Stimulated activated naive CD8-positive, alpha-beta T cell treated with anti-CD3 and anti-CD28 coated beads, Interleukin-15, amount 100 ng/mL, for 72 hours (primary cell): ENCODE data around the gene SLC2A4RG.

ENCODE experiments used
- ATAC-seq: fragments of 150-1000 bp; cut with Tn5 transposase; 2 replicates; pipeline ENCODE4 v1.10.0; 2021; ENCODE audit warnings: mild to moderate bottlenecking, moderate library complexity
- DNase-seq, 2 donors: peaks; one replicate each; pipeline ENCODE4 v3.0.0; 2021 to 2022
- H3K27ac Mint-ChIP-seq, 2 donors: one replicate each; pipeline ENCODE4 v1.8.0; 2022; ENCODE audit warnings: mild to moderate bottlenecking in 2 of 2, mixed read lengths in 2 of 2, moderate library complexity in 2 of 2
- H3K27me3 Mint-ChIP-seq: one replicate; pipeline ENCODE4 v1.8.0; 2022; ENCODE audit warnings: mixed read lengths
- H3K4me1 Mint-ChIP-seq: one replicate; pipeline ENCODE4 v1.8.0; 2022; ENCODE audit warnings: mild to moderate bottlenecking, mixed read lengths
- H3K4me3 Mint-ChIP-seq, 2 donors: one replicate each; pipeline ENCODE4 v1.8.0; 2022; ENCODE audit warnings: mild to moderate bottlenecking in 2 of 2, mixed read lengths in 2 of 2, moderate library complexity in 1 of 2
- H3K9me3 Mint-ChIP-seq, 2 donors: one replicate each; pipeline ENCODE4 v1.8.0; 2022; ENCODE audit warnings: mixed read lengths in 2 of 2

Gene SLC2A4RG

GRCh38 chr20:63750807-63751470 is 11.4 kb downstream of the SLC2A4RG start:
- peak; percentile 52 to 66 for DNase-seq
- peak; percentile 81 for ATAC-seq
- peaks cover 52% of the 10 kb centered on the region for H3K4me1 Mint-ChIP-seq
- H3K27me3 Mint-ChIP-seq = no peaks in the 10 kb centered on the region
- peak overlapping the region; percentile 86 to 95 for H3K27ac Mint-ChIP-seq
- H3K4me3 Mint-ChIP-seq = peak overlapping the region; percentile 57 to 78
- H3K9me3 Mint-ChIP-seq = no peaks in the 10 kb centered on the region

- ATAC-seq (peak; percentile 29), DNase-seq (no peak)
- H3K27ac Mint-ChIP-seq = peak overlapping the region; percentile 84 to 86
- peak overlapping the region; percentile 57 to 78 for H3K4me3 Mint-ChIP-seq
- H3K4me1 Mint-ChIP-seq = peaks cover 59% of the 10 kb centered on the region
- no peaks in the 10 kb centered on the region for H3K9me3 Mint-ChIP-seq
- no peaks in the 10 kb centered on the region for H3K27me3 Mint-ChIP-seq
Observed at GRCh38 chr20:63751471-63752271, 12.1 kb downstream of the SLC2A4RG start.

GRCh38 chr20:63752411-63753101 is 13.0 kb downstream of the SLC2A4RG start:
- ATAC-seq (no peak), DNase-seq (no peak)
- Mint-ChIP-seq H3K27ac (no peak overlapping the region), H3K27me3 (no peaks in the 10 kb centered on the region), H3K9me3 (no peaks in the 10 kb centered on the region), H3K4me1 (peaks cover 67% of the 10 kb centered on the region), H3K4me3 (peak overlapping the region in 1 of 2 donors; percentile 62)

GRCh38 chr20:63753381-63753780 is 13.8 kb downstream of the SLC2A4RG start:
- DNase-seq (no peak), ATAC-seq (no peak)
- Mint-ChIP-seq H3K4me1 (peaks cover 67% of the 10 kb centered on the region), H3K27ac (no peak overlapping the region), H3K4me3 (no peak overlapping the region), H3K9me3 (no peaks in the 10 kb centered on the region), H3K27me3 (no peaks in the 10 kb centered on the region)

GRCh38 chr20:63754008-63754407 is 14.4 kb downstream of the SLC2A4RG start:
- Mint-ChIP-seq H3K27ac (no peak overlapping the region), H3K9me3 (no peaks in the 10 kb centered on the region), H3K27me3 (no peaks in the 10 kb centered on the region), H3K4me1 (peaks cover 62% of the 10 kb centered on the region), H3K4me3 (no peak overlapping the region)
- DNase-seq (no peak), ATAC-seq (no peak)

- no peaks in the 10 kb centered on the region for H3K27me3 Mint-ChIP-seq
- H3K9me3 Mint-ChIP-seq = no peaks in the 10 kb centered on the region
- peaks cover 42% of the 10 kb centered on the region for H3K4me1 Mint-ChIP-seq
- DNase-seq = no peak
- no peak overlapping the region for H3K4me3 Mint-ChIP-seq
- ATAC-seq = no peak
- H3K27ac Mint-ChIP-seq = no peak overlapping the region
Observed at GRCh38 chr20:63755933-63756647, 16.5 kb downstream of the SLC2A4RG start.

GRCh38 chr20:63756648-63756991 is 17.0 kb downstream of the SLC2A4RG start:
- H3K27me3 Mint-ChIP-seq = no peaks in the 10 kb centered on the region
- no peaks in the 10 kb centered on the region for H3K9me3 Mint-ChIP-seq
- no peak overlapping the region for H3K4me3 Mint-ChIP-seq
- DNase-seq (peak in 1 of 2 donors; percentile 58), ATAC-seq (peak; percentile 92)
- peaks cover 37% of the 10 kb centered on the region for H3K4me1 Mint-ChIP-seq
- no peak overlapping the region for H3K27ac Mint-ChIP-seq

GRCh38 chr20:63758152-63758551 is 18.6 kb downstream of the SLC2A4RG start:
- DNase-seq (no peak), ATAC-seq (no peak)
- peaks cover 30% of the 10 kb centered on the region for H3K4me1 Mint-ChIP-seq
- no peaks in the 10 kb centered on the region for H3K9me3 Mint-ChIP-seq
- H3K4me3 Mint-ChIP-seq = no peak overlapping the region
- H3K27ac Mint-ChIP-seq = no peak overlapping the region
- no peaks in the 10 kb centered on the region for H3K27me3 Mint-ChIP-seq

GRCh38 chr20:63759377-63759901 is 19.9 kb downstream of the SLC2A4RG start:
- H3K4me3 Mint-ChIP-seq = no peak overlapping the region
- no peaks in the 10 kb centered on the region for H3K27me3 Mint-ChIP-seq
- DNase-seq = no peak
- H3K4me1 Mint-ChIP-seq = peaks cover 23% of the 10 kb centered on the region
- H3K27ac Mint-ChIP-seq = peak overlapping the region in 1 of 2 donors; percentile 21
- no peak for ATAC-seq
- no peaks in the 10 kb centered on the region for H3K9me3 Mint-ChIP-seq

GRCh38 chr20:63765082-63765873 is 25.7 kb downstream of the SLC2A4RG start:
- H3K4me1 Mint-ChIP-seq = no peaks in the 10 kb centered on the region
- H3K27ac Mint-ChIP-seq = no peak overlapping the region
- H3K9me3 Mint-ChIP-seq = no peaks in the 10 kb centered on the region
- H3K4me3 Mint-ChIP-seq = no peak overlapping the region
- no peaks in the 10 kb centered on the region for H3K27me3 Mint-ChIP-seq
- ATAC-seq (no peak), DNase-seq (no peak)

GRCh38 chr20:63765902-63766301 is 26.3 kb downstream of the SLC2A4RG start:
- Mint-ChIP-seq H3K9me3 (no peaks in the 10 kb centered on the region), H3K27me3 (no peaks in the 10 kb centered on the region), H3K4me3 (no peak overlapping the region), H3K27ac (no peak overlapping the region), H3K4me1 (no peaks in the 10 kb centered on the region)
- ATAC-seq = no peak
- DNase-seq = no peak

GRCh38 chr20:63766695-63767426 is 27.3 kb downstream of the SLC2A4RG start:
- Mint-ChIP-seq H3K27ac (no peak overlapping the region), H3K27me3 (no peaks in the 10 kb centered on the region), H3K4me1 (no peaks in the 10 kb centered on the region), H3K4me3 (no peak overlapping the region), H3K9me3 (no peaks in the 10 kb centered on the region)
- DNase-seq (no peak), ATAC-seq (no peak)

- DNase-seq (no peak), ATAC-seq (no peak)
- no peaks in the 10 kb centered on the region for H3K4me1 Mint-ChIP-seq
- no peaks in the 10 kb centered on the region for H3K9me3 Mint-ChIP-seq
- no peaks in the 10 kb centered on the region for H3K27me3 Mint-ChIP-seq
- H3K4me3 Mint-ChIP-seq = no peak overlapping the region
- H3K27ac Mint-ChIP-seq = no peak overlapping the region
Observed at GRCh38 chr20:63767456-63767855, 27.9 kb downstream of the SLC2A4RG start.

GRCh38 chr20:63767886-63768285 is 28.3 kb downstream of the SLC2A4RG start:
- Mint-ChIP-seq H3K9me3 (no peaks in the 10 kb centered on the region), H3K27me3 (no peaks in the 10 kb centered on the region), H3K27ac (no peak overlapping the region), H3K4me3 (no peak overlapping the region), H3K4me1 (no peaks in the 10 kb centered on the region)
- ATAC-seq (no peak), DNase-seq (no peak)
